ENCODE results near the gene KRTAP5-4.

GRCh38 chr11:1576825-1577224, 45.1 kb downstream of the KRTAP5-4 start:
- TF ChIP-seq, protein P1, sequence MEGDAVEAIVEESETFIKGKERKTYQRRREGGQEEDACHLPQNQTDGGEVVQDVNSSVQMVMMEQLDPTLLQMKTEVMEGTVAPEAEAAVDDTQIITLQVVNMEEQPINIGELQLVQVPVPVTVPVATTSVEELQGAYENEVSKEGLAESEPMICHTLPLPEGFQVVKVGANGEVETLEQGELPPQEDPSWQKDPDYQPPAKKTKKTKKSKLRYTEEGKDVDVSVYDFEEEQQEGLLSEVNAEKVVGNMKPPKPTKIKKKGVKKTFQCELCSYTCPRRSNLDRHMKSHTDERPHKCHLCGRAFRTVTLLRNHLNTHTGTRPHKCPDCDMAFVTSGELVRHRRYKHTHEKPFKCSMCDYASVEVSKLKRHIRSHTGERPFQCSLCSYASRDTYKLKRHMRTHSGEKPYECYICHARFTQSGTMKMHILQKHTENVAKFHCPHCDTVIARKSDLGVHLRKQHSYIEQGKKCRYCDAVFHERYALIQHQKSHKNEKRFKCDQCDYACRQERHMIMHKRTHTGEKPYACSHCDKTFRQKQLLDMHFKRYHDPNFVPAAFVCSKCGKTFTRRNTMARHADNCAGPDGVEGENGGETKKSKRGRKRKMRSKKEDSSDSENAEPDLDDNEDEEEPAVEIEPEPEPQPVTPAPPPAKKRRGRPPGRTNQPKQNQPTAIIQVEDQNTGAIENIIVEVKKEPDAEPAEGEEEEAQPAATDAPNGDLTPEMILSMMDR (IDR thresholded peaks at IDR 0.05), result no peak
- no peak for TF ChIP-seq POLR2A (IDR thresholded peaks at IDR 0.05)

Data from prostate gland (tissue), 2 donors.